Embryonic facial prominence (tissue), 1 donor: Measurements from ENCODE around the gene CSH2.
"Not testable (repeated sequence)": the region's sequence is repeated elsewhere in the genome, so short reads cannot be mapped to it uniquely, and the experiment has no call there.

ENCODE experiments used
- DNase-seq: peaks from one replicate; pipeline ENCODE4 v3.0.0-alpha.2; 2016; ENCODE audit errors: extremely low spot score

Gene CSH2

GRCh38 chr17:63896524-63897354 is 23.3 kb upstream of the CSH2 start, which contains the start of gene CSH1:
Gene CSH1, minus strand, starts transcription at chr17:63896574. Its CDS starts 63 bp downstream, at chr17:63896511.
- not testable (repeated sequence) for DNase-seq

DNA sequence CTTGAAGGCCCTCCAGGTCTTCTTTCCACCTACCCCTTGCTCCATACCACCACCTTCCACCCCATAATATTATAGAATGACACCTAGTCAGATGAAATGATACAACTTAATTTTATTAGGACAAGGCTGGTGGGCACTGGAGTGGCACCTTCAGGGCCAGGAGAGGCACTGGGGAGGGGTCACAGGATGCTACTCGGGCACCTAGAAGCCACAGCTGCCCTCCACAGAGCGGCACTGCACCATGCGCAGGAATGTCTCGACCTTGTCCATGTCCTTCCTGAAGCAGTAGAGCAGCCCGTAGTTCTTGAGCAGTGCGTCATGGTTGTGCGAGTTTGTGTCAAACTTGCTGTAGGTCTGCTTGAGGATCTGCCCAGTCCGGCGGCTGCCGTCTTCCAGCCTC is 21.3 kb upstream of the CSH2 start:
- DNase-seq, result not testable (repeated sequence)

GRCh38 chr17:63894021-63894420 is 20.5 kb upstream of the CSH2 start:
- not testable (repeated sequence) for DNase-seq

DNA sequence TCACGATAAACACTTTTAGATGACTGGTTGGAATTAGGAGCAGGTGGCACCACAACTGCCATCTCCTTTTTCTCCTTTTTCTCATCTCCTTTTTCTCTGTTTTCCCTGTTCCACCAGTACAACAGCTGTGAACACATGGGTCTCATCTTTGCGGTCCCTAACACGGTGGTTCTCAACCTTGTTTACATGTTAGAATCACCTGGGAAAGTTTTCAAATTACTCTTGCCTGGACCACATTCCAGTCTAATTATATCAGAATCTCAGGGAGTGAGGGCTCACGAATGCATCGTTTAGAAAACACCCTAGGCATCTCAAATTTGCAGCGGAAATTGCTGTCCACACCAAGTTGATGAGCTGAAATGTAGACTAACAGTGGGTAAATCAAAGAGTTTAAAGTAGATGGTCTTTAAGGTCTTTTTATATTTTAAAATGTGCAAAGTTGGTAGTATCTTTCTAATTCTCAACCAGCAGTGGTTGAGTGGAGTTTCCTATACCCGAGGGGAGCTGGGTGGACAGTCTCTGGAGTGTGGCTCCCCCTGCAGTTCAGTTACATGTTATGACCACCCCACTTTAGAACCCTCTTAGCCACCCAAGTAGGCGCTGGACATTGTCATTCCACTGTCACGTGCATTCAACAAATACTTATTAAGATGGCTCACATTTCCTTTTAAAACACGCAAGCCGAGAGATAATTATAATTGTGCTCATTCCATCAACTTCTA is 19.0 kb upstream of the CSH2 start:
- not testable (repeated sequence) for DNase-seq

- not testable (repeated sequence) for DNase-seq
Measured at GRCh38 chr17:63889026-63889848, 15.8 kb upstream of the CSH2 start.

DNA sequence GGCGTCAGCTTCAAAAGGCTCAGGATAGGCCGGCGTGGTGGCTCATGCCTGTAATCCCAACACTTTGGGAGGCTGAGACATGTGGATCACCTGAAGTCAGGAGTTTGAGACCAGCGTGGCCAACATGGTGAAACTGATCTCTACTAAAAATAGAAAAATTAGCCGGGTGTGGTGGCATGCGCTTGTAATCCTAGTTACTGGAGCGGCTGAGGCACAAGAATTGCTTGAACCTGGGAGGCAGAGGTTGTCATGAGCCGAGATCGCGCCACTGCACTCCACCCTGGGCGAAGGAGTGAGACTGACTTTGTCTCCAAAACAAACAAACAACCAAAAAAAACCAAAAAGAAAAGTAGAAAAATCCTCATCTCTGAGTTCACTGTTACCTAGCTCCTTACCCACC is 11.6 kb upstream of the CSH2 start:
- DNase-seq, result not testable (repeated sequence)

DNA sequence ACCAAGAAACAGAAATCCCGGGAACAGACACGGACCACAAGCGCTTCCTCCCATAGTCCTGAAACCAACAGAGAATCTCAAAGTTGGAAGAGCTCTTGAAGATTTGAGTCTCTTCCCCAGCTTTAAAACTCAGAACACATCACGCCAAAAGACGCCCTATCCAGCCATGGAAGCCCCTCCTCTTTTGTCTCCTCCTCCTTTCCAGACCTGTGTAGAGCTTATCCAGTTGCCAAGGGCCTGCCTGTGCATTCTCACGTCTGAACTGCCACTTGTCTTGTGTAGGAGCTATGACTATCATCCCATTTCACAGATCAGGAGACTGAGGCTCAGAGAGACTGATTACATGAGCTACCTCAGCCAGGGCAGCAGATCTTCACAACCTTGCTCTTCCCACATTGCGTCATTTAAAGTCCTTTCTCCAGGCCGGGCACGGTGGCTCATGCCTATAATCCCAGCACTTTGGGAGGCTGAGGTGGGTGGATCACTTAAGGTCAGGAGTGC is 9.2 kb upstream of the CSH2 start:
- not testable (repeated sequence) for DNase-seq

- no peak for DNase-seq
Measured at GRCh38 chr17:63881935-63882601, 8.6 kb upstream of the CSH2 start, which contains the start of gene GH2. Gene GH2, minus strand, starts transcription at chr17:63881944. Its CDS starts 143 bp downstream, at chr17:63881801.

- not testable (repeated sequence) for DNase-seq
Measured at GRCh38 chr17:63881337-63881736, 7.9 kb upstream of the CSH2 start.

GRCh38 chr17:63880706-63881105 is 7.2 kb upstream of the CSH2 start:
- no peak for DNase-seq

- DNase-seq, result not testable (repeated sequence)
Measured at GRCh38 chr17:63878413-63878812, 4.9 kb upstream of the CSH2 start.

DNA sequence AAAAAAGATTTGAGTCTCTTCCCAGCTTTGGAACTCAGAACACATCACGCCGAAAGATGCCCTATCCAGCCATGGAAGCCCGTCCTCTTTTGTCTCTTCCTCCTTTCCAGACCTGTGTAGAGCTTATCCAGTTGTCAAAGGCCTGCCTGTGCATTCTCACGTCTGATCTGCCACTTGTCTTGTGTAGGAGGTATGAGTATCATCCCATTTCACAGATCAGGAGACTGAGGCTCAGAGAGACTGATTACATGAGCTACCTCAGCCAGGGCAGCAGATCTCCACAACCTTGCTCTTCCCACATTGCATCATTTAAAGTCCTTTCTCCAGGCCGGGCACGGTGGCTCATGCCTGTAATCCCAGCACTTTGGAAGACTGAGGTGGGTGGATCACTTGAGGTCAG is 1.2 kb upstream of the CSH2 start:
- not testable (repeated sequence) for DNase-seq

DNA sequence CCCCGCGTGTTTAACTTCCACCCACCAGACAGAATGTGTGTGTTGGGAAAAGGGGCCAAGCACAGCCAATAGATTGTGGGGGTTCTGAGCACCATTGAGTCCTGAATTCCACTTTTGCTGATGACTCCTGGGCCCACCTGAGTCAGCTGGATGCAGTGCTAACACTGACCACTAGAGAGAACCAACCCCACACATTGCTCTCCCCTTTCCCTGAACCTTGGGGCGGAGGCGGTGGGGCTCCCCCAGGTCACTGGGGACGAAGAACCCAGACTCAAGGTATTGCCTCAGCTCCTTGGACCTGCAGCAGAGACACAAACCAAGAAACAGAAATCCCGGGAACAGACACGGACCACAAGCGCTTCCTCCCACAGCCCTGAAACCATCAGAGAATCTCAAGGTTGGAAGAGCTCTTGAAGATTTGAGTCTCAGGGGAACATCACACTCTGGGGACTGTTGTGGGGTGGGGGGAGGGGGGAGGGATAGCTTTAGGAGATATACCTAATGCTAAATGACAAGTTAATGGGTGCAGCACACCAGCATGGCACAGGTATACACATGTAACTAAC is 667 bp upstream of the CSH2 start:
- not testable (repeated sequence) for DNase-seq

- DNase-seq, result not testable (repeated sequence)
Measured at GRCh38 chr17:63871646-63872365, 1.7 kb downstream of the CSH2 start.

DNA sequence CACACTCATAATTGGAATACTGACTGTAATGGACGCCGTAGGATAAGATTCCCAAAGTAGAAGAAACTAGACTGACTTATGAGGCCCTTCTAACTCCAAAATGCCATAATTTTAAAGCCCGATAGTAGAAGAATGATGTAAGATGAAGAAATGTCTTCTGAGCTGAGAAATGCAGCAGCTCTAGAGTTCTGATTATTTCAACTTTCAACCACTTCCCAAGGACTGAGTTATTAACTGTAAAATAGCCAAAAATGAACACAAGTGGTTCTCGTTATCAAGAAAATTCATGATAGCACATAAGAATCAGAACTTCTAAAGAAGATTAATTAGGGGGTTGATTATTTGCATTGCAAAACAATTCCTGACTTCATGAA is 3.2 kb downstream of the CSH2 start:
- DNase-seq, result not testable (repeated sequence)

DNA sequence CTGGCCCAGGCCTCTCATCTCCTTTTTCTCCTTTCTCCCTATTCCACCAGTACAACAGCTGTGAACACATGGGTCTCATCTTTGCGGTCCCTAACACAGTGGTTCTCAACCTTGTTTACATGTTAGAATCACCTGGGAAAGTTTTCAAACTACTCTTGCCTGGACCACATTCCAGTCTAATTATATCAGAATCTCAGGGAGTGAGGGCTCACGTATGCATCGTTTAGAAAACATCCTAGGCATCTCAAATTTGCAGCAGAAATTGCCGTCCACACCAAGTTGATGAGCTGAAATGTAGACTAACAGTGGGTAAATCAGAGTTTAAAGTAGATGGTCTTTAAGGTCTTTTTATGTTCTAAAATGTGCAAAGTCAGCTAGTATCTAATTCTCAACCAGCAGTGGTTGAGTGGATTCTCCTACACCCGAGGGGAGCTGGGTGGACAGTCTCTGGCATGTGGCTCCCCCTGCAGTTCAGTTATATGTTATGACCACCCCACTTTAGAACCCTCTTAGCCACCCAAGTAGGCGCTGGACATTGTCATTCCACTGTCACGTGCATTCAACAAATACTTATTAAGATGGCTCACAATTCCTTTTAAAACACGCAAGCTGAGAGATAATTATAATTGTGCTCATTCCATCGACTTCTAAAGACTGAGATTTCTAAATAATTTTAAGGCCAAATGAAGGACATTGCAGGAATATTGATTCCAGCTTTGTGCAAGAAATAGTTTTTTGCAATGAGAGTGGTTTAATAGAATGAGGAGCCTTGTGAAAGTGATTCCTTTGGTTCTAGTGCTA is 3.8 kb downstream of the CSH2 start:
- not testable (repeated sequence) for DNase-seq

GRCh38 chr17:63866625-63867024 is 6.9 kb downstream of the CSH2 start:
- DNase-seq, result not testable (repeated sequence)

DNA sequence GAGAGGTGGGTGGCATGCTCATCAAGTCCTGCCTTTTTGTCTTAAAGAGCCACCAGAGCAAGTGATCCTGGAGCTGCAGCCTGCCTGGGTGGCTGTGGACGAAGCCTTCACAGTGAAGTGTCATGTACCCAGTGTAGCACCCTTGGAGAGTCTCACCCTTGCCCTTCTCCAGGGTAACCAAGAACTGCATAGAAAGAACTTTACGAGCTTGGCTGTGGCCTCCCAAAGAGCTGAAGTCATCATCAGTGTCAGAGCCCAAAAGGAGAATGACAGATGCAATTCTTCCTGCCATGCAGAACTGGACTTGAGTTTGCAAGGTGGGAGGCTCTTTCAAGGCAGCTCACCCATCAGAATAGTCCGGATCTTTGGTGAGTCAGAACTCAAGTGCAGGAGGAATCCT is 14.2 kb downstream of the CSH2 start:
- no peak for DNase-seq

GRCh38 chr17:63856425-63856824 is 17.1 kb downstream of the CSH2 start:
- not testable (repeated sequence) for DNase-seq
